Activated T-cell treated with anti-CD3 and anti-CD28 coated beads for 1 hour (primary cell): ENCODE data around the gene AKT2.

ENCODE experiments used
- DNase-seq: peaks from one replicate; pipeline ENCODE4 v3.0.0-alpha.2; 2020; ENCODE audit warnings: low read depth

Gene AKT2

GRCh38 chr19:40252395-40252794, 32.8 kb downstream of the AKT2 start:
- no peak for DNase-seq

DNA sequence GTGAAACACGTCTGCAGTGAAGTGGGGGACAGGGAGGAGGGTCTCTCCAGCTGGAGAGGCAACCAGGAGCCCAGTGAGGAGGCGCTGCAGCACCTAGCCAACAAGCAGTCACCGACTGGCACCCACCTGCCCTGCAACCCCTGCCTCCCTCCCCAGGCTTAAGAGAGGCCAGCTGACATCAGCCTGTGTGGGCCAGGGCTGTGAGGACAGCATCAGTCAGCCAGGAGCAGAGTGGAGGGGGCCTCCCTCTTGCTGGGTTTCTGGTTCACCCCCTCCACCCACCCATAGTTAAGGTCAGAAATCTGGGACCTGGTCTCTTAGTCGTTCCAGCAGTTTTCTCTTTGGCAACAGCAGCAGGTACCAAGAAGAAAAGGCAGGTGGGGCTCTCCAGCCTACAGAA, 33.2 kb downstream of the AKT2 start:
- DNase-seq, result no peak

DNA sequence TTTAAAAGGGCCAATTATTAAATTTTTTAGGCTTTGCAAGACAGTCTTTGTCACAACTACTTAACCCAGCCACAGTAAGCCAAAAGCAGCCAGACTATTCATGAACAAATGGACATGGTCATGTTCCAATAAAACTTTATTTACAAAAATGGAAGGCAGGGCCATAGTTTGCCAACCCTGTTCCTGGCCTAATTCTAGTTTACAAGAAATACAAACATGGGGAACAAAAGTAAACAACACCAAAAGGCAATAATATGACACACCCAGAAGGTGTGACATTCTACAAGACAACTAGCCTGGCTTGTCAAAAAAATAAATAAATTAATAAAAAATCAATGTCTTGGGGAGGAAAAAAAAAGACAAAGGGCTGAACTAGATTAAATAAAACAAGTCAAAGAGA, 33.9 kb downstream of the AKT2 start:
- DNase-seq, result no peak

GRCh38 chr19:40249781-40250180, 35.4 kb downstream of the AKT2 start:
- no peak for DNase-seq

DNA sequence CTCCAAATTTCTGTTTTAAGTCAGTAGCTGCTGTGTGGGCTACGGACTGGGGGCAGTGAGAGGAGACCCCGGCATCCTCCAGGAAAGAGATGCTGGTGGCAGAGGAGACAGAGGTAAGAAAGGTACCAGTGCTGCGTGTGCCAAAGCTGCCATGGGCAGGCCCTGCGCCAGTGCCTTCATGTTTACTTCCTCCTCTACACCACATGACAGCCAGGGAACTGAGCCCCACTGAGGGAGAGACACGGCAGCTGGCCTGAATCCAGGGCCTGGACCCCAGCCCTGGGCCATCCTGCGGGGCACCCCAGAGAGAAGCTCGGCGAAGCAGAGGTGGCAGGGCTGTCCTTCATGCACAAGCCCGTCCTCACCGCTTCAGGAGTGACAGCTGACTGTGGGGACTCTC, 35.9 kb downstream of the AKT2 start:
- no peak for DNase-seq

- no peak for DNase-seq
Observed at GRCh38 chr19:40247735-40248262, 37.3 kb downstream of the AKT2 start.

DNA sequence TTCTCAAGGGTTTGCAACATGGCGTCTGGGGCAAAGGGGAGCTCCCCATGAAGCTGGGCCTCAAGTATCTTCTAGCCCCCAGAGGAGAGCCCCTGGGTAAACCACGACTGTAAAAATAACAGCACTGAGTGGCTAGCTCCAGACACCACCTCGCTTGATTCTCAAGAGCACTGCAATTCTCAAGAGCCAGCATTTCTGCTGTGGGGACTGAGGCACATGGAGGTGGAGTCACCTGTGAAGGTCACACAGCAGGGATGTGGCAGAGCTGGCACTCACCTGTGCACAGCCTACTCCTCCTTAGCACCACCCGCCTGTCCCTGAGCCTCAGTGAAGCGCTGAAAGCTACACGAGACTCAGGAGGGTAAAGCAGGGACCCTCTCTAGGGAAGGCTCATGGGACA, 38.0 kb downstream of the AKT2 start:
- DNase-seq, result no peak

- DNase-seq, result no peak
Observed at GRCh38 chr19:40246292-40247073, 38.7 kb downstream of the AKT2 start.

GRCh38 chr19:40245506-40246128, 39.5 kb downstream of the AKT2 start:
- no peak for DNase-seq

DNA sequence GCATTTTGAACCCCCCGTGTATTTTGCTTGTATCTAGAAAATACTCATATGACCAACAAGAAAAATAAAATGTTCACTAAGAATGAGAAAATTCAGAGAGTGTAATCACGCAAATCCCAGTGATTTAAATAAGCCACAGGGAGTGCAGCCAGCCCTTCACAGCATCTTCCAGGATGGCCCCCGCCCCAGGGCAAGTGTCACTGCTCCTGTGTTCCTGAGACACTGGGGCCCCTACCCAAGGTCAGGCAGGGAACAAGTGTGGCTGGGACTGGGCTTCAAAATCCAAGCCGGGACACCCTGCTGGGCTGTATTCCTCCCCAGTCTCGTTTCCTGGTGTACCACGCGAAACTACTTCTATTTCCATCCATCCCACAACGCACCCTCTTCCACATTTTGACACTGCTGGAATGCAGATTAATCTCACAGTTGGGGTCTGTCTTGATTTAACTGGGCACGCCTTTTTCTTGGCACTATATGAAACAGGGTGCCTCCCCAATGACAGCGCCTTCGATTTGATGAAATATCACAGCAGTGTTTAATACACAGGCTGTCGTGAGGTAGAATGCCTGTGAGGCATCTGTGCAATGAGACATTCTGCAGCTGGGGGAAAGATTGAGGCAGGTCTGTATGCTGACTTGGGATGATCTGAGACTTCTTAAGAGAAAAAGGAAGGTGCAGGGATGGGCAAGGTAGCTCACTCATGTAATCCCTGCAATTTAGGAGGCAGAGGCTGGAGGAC, 40.4 kb downstream of the AKT2 start:
- no peak for DNase-seq

DNA sequence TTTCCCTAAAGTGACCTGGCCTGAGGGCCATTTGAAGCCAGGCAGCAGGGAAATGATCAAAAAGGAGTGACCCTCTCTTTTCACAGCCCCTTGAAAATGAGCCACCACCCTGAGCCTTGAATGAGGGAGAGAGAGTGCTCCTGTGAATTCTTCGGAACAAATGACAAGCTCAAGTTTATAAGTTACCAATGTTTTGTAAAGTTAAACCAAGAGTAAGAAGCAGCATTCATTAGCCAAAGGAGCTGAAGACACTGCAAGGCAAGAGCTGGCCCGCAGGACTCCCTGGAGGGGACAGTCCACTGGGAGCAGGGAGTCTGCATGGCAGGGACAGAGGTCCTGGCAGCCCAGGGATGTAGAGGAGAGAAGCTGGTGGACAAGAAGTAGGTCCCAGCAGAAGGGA, 42.0 kb downstream of the AKT2 start:
- DNase-seq, result no peak

DNA sequence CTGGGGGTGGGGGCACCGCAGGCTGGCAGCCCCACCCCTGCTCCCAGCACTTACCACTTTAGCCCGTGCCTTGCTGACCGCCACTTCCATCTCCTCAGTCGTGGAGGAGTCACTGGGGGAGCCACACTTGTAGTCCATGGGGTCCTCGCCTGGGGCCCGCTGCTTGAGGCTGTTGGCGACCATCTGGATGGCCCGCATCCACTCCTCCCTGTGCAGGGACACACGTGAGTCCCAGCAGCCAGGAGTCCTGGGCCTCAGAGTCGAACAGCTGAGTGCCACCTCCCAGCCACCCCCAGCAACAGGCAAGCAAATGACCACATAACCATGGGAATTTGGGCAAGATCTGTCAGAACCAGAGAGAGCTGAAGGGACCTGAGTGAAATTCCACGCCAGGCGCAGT, 42.7 kb downstream of the AKT2 start:
- DNase-seq, result no peak

DNA sequence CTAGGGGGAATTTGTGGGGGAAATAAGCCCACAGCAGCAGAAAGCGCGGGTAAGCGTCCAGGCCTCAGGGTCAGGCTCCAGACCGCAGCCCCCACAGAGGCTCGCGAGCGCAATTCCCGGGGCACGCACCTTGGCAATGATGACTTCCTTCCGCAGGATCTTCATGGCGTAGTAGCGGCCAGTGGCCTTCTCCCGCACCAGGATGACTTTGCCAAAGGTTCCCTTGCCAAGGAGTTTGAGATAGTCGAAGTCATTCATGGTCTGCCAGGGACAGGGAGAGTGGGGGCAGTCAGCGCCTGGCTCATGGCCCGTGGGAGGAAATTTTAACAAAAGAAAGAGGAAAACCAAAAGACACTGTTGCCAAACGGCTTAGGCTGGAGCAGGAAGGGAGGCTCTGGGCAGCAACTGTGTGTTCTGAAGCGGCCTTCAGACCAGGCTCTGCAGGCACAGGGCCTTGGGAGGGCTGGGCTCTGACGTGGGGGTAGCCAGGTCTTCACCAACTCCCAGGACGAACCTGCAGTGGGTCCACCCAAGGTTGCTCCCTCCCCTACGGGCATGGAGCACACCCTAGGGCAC, 43.2 kb downstream of the AKT2 start:
- no peak for DNase-seq

- DNase-seq, result no peak
Observed at GRCh38 chr19:40241125-40241808, 43.9 kb downstream of the AKT2 start.

DNA sequence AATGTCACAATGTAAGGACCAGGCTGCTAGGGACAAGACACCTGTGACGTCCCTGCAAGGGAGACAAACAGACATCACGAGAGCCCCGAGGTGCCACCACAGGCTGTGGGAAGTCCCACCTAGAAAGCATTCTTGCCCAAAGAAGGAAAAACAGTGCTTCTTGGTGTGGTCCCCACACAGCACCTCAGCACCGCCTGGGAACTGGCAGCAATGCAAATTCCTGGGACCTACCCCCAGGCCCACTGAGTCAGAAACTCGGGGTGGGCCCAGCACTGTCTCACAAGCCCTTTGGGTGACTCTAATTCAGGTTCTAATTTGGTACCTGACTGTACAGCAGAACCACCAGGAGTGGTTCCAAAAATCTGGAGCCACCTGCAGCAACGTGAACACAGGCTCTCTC, 44.8 kb downstream of the AKT2 start:
- DNase-seq, result no peak

GRCh38 chr19:40239415-40240226, 45.5 kb downstream of the AKT2 start:
- DNase-seq, result no peak

DNA sequence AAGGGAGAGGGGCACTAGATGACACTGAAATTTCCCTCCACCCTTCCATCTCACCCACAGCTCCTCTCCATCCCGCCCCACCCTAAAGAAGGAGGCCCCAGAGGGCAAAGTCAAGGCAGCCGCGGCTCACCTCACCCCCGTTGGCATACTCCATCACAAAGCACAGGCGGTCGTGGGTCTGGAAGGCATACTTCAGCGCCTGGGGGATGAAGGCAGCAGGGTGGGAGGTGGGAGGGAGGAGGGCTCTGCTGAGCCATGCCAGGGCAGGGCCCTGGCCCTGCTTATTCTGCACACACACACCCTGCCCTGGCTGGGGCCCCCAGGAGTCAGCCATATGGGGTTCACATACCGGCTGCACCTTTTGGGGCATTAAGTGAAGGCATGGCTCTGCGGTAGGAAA, 46.4 kb downstream of the AKT2 start:
- DNase-seq, result no peak

- no peak for DNase-seq
Observed at GRCh38 chr19:40237791-40238190, 47.4 kb downstream of the AKT2 start.

DNA sequence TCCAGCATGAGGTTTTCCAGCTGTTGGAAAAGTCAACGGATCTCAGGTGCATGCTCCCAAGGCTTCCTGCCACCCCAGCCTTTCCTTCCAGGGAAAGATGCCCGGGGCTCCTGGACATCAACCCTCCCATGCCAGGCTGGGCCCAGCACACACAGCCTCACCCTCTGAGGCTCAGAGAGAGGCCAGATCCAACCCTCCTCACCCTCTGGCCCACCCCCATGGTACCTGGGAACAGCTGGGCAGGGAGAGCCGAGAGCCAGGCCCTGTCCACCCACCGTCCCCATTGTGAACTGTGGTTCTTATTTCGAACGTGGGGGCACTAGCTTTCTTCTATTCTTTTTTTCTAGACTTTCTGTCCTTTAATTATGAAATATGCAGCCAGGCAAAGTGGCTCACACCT, 48.8 kb downstream of the AKT2 start:
- DNase-seq, result no peak

GRCh38 chr19:40236026-40236355, 49.2 kb downstream of the AKT2 start:
- no peak for DNase-seq
